ENCODE results near the gene CEP43.

GRCh38 chr6:167047554-167047953 is 48.4 kb downstream of the CEP43 start:
- TF ChIP-seq CTCF (IDR thresholded peaks at IDR 0.05 in 4 of 5, conservative IDR thresholded peaks at IDR 0.05 in 1 of 5) (no peak), POLR2A (IDR thresholded peaks at IDR 0.05) (no peak)
